Measurements from ENCODE around the gene LRRC4. TPM values are rescaled to one million over a fixed set of nuclear protein-coding genes. Genes with fewer than 3 reads are reported as not detected.

The LRRC4 gene
- total RNA-seq, 4 donors from 2014 or later: 0.96 to 4.7 (median 1.8) TPM

DNA sequence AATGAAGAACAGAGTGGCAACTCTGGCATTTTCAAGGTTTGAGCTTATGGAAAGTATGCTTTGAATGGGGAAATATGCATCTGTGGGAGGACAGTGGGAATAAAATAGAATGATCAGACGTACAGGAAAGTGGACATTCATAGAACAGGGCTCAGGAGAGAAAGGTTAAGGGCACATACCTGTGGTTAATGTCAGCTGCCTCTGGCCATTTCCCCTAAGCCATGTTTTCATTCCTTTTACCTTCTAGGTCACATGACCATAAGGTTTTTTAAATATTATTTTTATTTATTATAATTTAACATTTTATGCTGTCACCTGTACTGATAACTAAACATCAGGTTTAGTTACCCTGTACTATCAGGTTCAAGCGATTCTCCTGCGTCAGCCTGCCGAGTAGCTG lies 52.8 kb downstream of the LRRC4 start:
- ATAC-seq (ENCODE audit: low FRiP score) (no peak), DNase-seq (ENCODE audit: low spot score) (no peak)
- TF ChIP-seq, protein P1, sequence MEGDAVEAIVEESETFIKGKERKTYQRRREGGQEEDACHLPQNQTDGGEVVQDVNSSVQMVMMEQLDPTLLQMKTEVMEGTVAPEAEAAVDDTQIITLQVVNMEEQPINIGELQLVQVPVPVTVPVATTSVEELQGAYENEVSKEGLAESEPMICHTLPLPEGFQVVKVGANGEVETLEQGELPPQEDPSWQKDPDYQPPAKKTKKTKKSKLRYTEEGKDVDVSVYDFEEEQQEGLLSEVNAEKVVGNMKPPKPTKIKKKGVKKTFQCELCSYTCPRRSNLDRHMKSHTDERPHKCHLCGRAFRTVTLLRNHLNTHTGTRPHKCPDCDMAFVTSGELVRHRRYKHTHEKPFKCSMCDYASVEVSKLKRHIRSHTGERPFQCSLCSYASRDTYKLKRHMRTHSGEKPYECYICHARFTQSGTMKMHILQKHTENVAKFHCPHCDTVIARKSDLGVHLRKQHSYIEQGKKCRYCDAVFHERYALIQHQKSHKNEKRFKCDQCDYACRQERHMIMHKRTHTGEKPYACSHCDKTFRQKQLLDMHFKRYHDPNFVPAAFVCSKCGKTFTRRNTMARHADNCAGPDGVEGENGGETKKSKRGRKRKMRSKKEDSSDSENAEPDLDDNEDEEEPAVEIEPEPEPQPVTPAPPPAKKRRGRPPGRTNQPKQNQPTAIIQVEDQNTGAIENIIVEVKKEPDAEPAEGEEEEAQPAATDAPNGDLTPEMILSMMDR (IDR thresholded peaks at IDR 0.05): no peak

Other genes with a start within 250 kb of the LRRC4 start
- gene LEP, start 209.8 kb upstream of the LRRC4 start, total RNA-seq: 100 to 1,000 TPM in 3 of 4 donors, 10 to 100 TPM in 1; 12.3 to 715 (median 292) TPM

All from omental fat pad (tissue), 4 donors.